NCI-H1694 treated with DMSO at 0.1 percent for 48 hours (cell line): Measurements from ENCODE around the gene MORN1.

Source experiments
- DNase-seq: peaks from one replicate; lab custom pipeline; 2025; lab: John Stamatoyannopoulos, UW

MORN1 gene

DNA sequence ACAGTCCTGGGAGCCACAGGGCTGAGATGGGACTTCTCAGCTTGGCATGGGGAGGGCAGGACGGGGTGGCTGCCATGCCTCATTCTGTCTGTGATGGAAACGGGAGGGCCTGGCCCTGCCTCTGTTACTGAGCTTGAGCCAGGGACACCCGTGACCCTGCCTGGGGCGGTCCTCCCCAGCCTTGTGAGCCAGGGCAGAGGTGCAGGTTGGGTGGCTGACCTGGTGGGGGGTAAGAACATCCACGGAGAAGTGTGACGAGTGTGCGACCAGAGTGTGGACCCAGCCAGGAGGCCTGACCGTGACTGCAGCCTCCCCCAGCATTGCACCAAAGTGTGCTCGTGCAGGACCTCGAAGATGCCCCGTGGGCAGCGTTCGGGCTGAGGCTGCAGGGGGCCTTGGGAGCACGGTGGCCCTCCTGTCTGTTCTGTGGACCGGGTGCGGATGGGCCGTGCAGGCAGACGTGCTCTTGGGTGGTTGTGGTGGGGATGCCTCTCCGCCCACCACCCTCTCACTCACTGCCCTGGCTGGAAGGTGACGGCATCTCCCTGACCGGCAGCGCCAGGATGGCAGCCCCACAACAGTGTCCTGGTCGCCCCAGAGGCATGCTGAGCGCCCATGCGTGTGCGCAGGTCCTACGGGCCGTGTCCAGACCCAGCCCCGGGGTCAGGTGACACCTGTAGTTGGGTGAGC, 117.8 kb downstream of the MORN1 start:
- no peak for DNase-seq

DNA sequence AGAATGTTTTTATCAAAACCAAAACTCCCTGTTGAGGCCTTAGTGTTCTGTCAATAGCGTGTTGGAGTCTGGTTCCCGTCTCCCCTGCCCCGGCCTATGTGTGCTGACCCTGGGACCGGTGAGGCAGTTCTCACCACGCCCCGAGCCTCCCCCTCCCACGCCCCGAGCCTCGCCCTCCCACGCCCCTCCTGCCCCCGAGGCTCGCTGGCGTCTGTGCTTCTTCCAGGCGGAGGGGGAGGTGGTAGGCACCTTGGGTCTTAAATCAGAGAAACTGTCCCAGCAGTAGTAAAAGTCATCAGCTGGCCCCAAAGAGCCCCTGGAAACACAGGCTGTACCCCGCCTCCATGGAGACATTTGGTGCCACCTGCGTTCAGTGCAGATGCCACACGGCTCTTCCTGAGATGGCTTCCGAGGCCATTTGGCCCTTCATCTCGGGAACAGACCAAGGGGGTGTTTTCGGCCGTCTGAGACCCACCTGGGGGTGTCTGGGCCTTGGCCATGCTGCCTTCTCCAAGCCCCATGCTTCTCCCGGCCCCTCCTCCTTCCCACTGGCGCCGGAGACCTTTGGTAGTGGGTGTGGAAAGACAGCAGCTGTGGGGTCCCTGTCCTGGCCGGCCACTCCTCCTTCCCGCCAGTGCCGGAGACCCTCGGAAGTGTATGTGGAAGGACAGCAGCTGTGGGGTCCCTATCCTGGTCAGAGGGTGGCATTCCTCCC, 118.5 kb downstream of the MORN1 start:
- no peak for DNase-seq

DNA sequence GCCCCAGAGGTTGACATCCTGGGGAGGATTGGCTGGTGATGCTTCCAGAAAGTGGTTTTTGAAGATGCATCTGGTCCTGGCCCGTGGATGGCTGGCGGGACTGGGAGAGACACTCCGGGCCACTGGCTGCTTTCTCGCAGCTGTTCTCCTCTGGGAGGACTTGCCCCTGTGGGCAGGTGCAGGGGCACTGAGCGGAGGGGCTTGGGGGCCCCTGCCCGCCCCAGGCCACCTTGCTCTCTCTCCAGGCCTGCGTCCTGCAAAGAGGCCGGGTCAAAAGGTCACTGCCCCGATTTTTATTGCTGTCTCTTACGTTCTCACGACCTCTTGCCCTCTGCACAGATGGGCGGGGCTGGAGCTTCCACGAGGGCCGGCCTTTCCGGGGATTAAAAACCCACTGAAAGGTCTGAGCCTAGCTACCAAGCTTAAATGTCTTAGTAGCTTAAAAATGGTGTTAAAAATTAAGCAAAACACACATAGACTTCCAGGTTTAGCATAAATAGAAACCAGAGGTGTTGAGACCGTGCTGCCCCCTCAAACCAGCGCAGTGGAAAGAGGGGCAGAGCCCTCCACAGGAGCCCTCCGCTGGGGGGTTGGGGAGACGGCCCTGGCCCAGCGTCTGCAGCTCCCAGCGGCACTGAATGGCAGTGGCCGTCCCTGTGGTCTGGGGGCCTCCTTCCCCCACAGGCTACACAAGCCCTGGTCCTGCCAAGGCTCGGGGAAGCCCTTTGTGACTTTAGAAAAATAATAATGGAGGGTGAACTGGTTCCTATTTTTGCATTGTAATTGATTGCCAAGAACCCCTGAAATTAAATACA, 119.3 kb downstream of the MORN1 start:
- DNase-seq: no peak
